Ascending aorta (tissue), 2 donors: ENCODE results near the gene CKLF. TPM values are rescaled to one million over a fixed set of nuclear protein-coding genes. Genes with fewer than 3 reads are reported as not detected.
A peak's percentile ranks its signal among the peaks of the same experiment; 100 is the strongest.

Experiments used
- DNase-seq, 2 donors: peaks; one replicate each; pipeline ENCODE4 v3.0.0-alpha.2; 2019; ENCODE audit warnings: low spot score in 2 of 2
- H3K27ac ChIP-seq, 2 donors: fragments of 200-600 bp; sonication (generic); one replicate each; pipeline ENCODE4 v1.5.1; 2016 to 2017; ENCODE audit warnings: mild to moderate bottlenecking in 1 of 2
- H3K27me3 ChIP-seq: fragments of 200-600 bp; sonication (generic); one replicate; pipeline ENCODE4 v1.5.1; 2017
- H3K36me3 ChIP-seq, 2 donors: fragments of 200-600 bp; sonication (generic); one replicate each; pipeline ENCODE4 v1.5.1; 2016
- H3K4me1 ChIP-seq, 2 donors: fragments of 200-600 bp; sonication (generic); one replicate each; pipeline ENCODE4 v1.5.1; 2016 to 2017; ENCODE audit warnings: mild to moderate bottlenecking in 1 of 2
- H3K4me3 ChIP-seq, 2 donors: fragments of 200-600 bp; sonication (generic); one replicate each; pipeline ENCODE4 v1.5.1; 2016 to 2017; ENCODE audit warnings: mild to moderate bottlenecking in 1 of 2
- H3K9me3 ChIP-seq, 2 donors: fragments of 200-600 bp; sonication (generic); one replicate each; pipeline ENCODE4 v1.5.1; 2016
- CTCF ChIP-seq, 3 experiments: fragments of 200-600 bp in 2 of 3; fragments of 450-650 bp in 1 of 3; sonication (generic) in 2 of 3; IDR thresholded peaks; one replicate each; pipeline ENCODE4 v1.5.1; 2016 to 2019; ENCODE audit warnings: antibody characterized with exemption in 3 of 3, mild to moderate bottlenecking in 1 of 3, moderate library complexity in 1 of 3
- intact Hi-C: fragments of 100-400 bp; cut with DNase I; formaldehyde crosslinking; loops from one replicate; pipeline ENCODE4 v1.15.1; 2023
- total RNA-seq: library from RNA; depleted of rRNA; stranded (reverse); fragments of >200 nt; gene quantifications from one replicate; pipeline ENCODE4 v1.1.0, GENCODE V29; 2016

Gene CKLF
- total RNA-seq, 1 donor from 2014 or later, result not detected

- peak in 2 of 3 experiments; percentile 15 to 25 for TF ChIP-seq CTCF (IDR thresholded peaks at IDR 0.05)
- H3K36me3 ChIP-seq, result peaks cover 0 to 6% of the 10 kb centered on the region in 2 donors
- H3K4me1 ChIP-seq, result peaks cover 11 to 24% of the 10 kb centered on the region in 2 donors
- intact Hi-C loops, result loop anchor here (1.0 to 2.0 kb wide), 3 partner anchors 32 to 71 kb away; partner anchors contain the start of gene CMTM3
- peak in 1 of 2 donors; percentile 85 for DNase-seq
- H3K27me3 ChIP-seq, result no peaks in the 10 kb centered on the region
- H3K4me3 ChIP-seq, result peak within 1 kb of the TSS; percentile 90 to 98
- peak within 1 kb of the TSS; percentile 94 to 99 for H3K27ac ChIP-seq
- H3K9me3 ChIP-seq, result no peaks in the 10 kb centered on the region
Measured at GRCh38 chr16:66549284-66550131, 2.9 kb upstream of the CKLF start, which contains the start of gene TK2. Gene TK2, minus strand, starts transcription at chr16:66550122. Its CDS starts 61 bp downstream, at chr16:66550061.

- H3K27ac ChIP-seq, result peak overlapping the region; percentile 88 to 99
- H3K4me1 ChIP-seq, result peaks cover 11 to 26% of the 10 kb centered on the region in 2 donors
- no peaks in the 10 kb centered on the region for H3K9me3 ChIP-seq
- no peaks in the 10 kb centered on the region for H3K27me3 ChIP-seq
- no peaks in the 10 kb centered on the region for H3K36me3 ChIP-seq
- peak in 2 of 3 experiments; percentile 8 to 26 for TF ChIP-seq CTCF (IDR thresholded peaks at IDR 0.05)
- H3K4me3 ChIP-seq, result peak overlapping the region; percentile 67 to 78
- intact Hi-C loops, result no loop called here
- DNase-seq, result peak; percentile 33 to 70
Measured at GRCh38 chr16:66551348-66551759, 1.0 kb upstream of the CKLF start.

- intact Hi-C loops, result no loop called here
- H3K27ac ChIP-seq, result peak overlapping the region; percentile 88 to 99
- H3K4me1 ChIP-seq, result peaks cover 11 to 26% of the 10 kb centered on the region in 2 donors
- DNase-seq, result no peak
- no peak for TF ChIP-seq CTCF (IDR thresholded peaks at IDR 0.05)
- peak overlapping the region; percentile 67 to 78 for H3K4me3 ChIP-seq
- H3K36me3 ChIP-seq, result no peaks in the 10 kb centered on the region
- H3K9me3 ChIP-seq, result no peaks in the 10 kb centered on the region
- H3K27me3 ChIP-seq, result no peaks in the 10 kb centered on the region
Measured at GRCh38 chr16:66551788-66552285, 539 bp upstream of the CKLF start.

- no peak for TF ChIP-seq CTCF (IDR thresholded peaks at IDR 0.05)
- intact Hi-C loops, result no loop called here
- Histone ChIP-seq H3K9me3 (no peaks in the 10 kb centered on the region), H3K27ac (no peak overlapping the region), H3K4me1 (peaks cover 11 to 24% of the 10 kb centered on the region in 2 donors), H3K36me3 (peaks cover under 1 to 5% of the 10 kb centered on the region in 2 donors), H3K27me3 (no peaks in the 10 kb centered on the region), H3K4me3 (peak overlapping the region; percentile 67 to 78)
- no peak for DNase-seq
Measured at GRCh38 chr16:66553223-66553622, 847 bp downstream of the CKLF start.

- no peak overlapping the region for H3K4me3 ChIP-seq
- H3K36me3 ChIP-seq, result peaks cover 8% of the 10 kb centered on the region in 2 donors
- TF ChIP-seq CTCF (IDR thresholded peaks at IDR 0.05), result no peak
- no peaks in the 10 kb centered on the region for H3K27me3 ChIP-seq
- H3K9me3 ChIP-seq, result no peaks in the 10 kb centered on the region
- intact Hi-C loops, result no loop called here
- no peak for DNase-seq
- H3K27ac ChIP-seq, result no peak overlapping the region
- H3K4me1 ChIP-seq, result peaks cover 11 to 16% of the 10 kb centered on the region in 2 donors
Measured at GRCh38 chr16:66554021-66554420, 1.6 kb downstream of the CKLF start.
